ENCODE data around the gene CCDC141.
"Not testable (repeated sequence)": the region's sequence is repeated elsewhere in the genome, so short reads cannot be mapped to it uniquely, and the experiment has no call there.

The CCDC141 gene

DNA sequence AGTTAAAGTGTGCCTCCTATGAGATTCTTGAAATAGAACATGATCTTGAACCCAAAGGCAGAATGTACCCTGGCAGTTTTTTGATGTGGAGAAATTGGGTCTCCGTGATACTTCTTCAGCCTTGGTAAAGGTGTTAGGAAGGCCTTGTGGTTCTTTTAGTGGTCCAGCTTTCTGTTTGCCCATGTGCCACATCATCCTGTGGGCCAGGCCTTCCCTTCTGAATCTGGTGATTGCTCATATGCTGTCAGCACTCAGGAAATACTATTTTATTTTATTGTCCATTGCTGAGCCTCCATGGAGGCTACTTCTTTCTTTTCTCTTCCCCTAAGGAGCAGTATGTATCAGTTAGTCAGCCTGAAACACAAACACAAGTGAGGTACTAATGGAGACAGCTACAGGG is 52.9 kb downstream of the CCDC141 start:
- peaks cover 2% of the 10 kb centered on the region for H3K27me3 ChIP-seq (ENCODE audit: insufficient read depth, poor library complexity, severe bottlenecking)
- no peak for DNase-seq (ENCODE audit: low read depth in 1 of 2, low spot score in 1 of 2)
- TF ChIP-seq SPI1 (IDR thresholded peaks at IDR 0.05; ENCODE audit: borderline replicate concordance, low read depth) (no peak), GABPA (IDR thresholded peaks at IDR 0.05; ENCODE audit: low read depth) (no peak), POLR2AphosphoS5 (IDR thresholded peaks at IDR 0.05; ENCODE audit: low read depth) (no peak)
- TF ChIP-seq, protein P1, sequence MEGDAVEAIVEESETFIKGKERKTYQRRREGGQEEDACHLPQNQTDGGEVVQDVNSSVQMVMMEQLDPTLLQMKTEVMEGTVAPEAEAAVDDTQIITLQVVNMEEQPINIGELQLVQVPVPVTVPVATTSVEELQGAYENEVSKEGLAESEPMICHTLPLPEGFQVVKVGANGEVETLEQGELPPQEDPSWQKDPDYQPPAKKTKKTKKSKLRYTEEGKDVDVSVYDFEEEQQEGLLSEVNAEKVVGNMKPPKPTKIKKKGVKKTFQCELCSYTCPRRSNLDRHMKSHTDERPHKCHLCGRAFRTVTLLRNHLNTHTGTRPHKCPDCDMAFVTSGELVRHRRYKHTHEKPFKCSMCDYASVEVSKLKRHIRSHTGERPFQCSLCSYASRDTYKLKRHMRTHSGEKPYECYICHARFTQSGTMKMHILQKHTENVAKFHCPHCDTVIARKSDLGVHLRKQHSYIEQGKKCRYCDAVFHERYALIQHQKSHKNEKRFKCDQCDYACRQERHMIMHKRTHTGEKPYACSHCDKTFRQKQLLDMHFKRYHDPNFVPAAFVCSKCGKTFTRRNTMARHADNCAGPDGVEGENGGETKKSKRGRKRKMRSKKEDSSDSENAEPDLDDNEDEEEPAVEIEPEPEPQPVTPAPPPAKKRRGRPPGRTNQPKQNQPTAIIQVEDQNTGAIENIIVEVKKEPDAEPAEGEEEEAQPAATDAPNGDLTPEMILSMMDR (IDR thresholded peaks at IDR 0.05; ENCODE audit: insufficient read depth, low read length): no peak
- TF ChIP-seq, protein P2, sequence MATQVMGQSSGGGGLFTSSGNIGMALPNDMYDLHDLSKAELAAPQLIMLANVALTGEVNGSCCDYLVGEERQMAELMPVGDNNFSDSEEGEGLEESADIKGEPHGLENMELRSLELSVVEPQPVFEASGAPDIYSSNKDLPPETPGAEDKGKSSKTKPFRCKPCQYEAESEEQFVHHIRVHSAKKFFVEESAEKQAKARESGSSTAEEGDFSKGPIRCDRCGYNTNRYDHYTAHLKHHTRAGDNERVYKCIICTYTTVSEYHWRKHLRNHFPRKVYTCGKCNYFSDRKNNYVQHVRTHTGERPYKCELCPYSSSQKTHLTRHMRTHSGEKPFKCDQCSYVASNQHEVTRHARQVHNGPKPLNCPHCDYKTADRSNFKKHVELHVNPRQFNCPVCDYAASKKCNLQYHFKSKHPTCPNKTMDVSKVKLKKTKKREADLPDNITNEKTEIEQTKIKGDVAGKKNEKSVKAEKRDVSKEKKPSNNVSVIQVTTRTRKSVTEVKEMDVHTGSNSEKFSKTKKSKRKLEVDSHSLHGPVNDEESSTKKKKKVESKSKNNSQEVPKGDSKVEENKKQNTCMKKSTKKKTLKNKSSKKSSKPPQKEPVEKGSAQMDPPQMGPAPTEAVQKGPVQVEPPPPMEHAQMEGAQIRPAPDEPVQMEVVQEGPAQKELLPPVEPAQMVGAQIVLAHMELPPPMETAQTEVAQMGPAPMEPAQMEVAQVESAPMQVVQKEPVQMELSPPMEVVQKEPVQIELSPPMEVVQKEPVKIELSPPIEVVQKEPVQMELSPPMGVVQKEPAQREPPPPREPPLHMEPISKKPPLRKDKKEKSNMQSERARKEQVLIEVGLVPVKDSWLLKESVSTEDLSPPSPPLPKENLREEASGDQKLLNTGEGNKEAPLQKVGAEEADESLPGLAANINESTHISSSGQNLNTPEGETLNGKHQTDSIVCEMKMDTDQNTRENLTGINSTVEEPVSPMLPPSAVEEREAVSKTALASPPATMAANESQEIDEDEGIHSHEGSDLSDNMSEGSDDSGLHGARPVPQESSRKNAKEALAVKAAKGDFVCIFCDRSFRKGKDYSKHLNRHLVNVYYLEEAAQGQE (IDR thresholded peaks at IDR 0.05; ENCODE audit: insufficient replicate concordance, low read depth): no peak
- H3K4me3 ChIP-seq (replicated peaks; ENCODE audit: insufficient read depth, low read length): no peak overlapping the region
- no peak overlapping the region for H3K27ac ChIP-seq (replicated peaks)

DNA sequence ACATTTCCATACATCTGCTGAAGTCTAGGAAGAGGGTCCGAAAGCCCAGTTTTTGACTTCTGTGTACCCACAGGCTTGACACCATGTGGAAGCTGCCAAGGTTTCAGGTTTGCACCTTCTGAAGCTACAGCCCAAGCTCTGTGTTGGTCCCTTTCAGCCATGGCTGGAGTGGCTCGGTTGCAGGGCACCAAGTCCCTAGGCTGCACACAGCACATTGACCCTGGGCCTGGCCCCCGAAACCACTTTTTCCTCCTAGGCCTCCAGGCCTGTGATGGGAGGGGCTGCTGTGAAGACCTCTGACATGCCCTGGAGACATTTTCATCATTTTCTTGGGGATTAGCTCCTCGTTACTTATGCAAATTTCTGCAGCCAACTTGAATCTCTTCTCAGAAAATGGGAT is 55.7 kb downstream of the CCDC141 start:
- H3K4me3 ChIP-seq (replicated peaks; ENCODE audit: insufficient read depth, low read length): no peak overlapping the region
- no peaks in the 10 kb centered on the region for H3K27me3 ChIP-seq (ENCODE audit: insufficient read depth, poor library complexity, severe bottlenecking)
- no peak overlapping the region for H3K27ac ChIP-seq (replicated peaks)
- TF ChIP-seq, protein P1 (IDR thresholded peaks at IDR 0.05; ENCODE audit: insufficient read depth, low read length): no peak
- TF ChIP-seq, protein P2 (IDR thresholded peaks at IDR 0.05; ENCODE audit: insufficient replicate concordance, low read depth): no peak
- TF ChIP-seq POLR2AphosphoS5 (IDR thresholded peaks at IDR 0.05; ENCODE audit: low read depth) (no peak), GABPA (IDR thresholded peaks at IDR 0.05; ENCODE audit: low read depth) (no peak), SPI1 (IDR thresholded peaks at IDR 0.05; ENCODE audit: borderline replicate concordance, low read depth) (no peak)
- DNase-seq (ENCODE audit: low read depth in 1 of 2, low spot score in 1 of 2): no peak

DNA sequence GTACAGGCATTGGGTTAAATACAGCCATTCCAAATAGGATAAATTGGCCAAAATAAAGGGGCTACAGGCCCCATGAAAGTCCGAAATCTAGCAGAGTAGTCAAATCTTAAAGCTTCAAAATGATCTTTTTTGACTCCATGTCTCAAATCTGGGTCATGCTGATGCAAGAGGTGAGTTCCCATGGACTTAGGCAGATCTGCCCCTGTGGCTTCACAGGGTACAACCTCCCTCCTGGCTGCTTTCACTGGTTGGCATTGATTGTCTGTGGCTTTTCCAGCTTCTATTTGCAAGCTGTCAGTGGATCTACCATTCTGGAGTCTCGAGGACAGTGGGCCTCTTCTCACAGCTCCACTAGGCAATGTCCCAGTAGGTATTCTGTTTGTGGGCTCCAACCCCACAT is 56.1 kb downstream of the CCDC141 start:
- TF ChIP-seq, protein P1 (IDR thresholded peaks at IDR 0.05; ENCODE audit: insufficient read depth, low read length): no peak
- TF ChIP-seq GABPA (IDR thresholded peaks at IDR 0.05; ENCODE audit: low read depth) (no peak), POLR2AphosphoS5 (IDR thresholded peaks at IDR 0.05; ENCODE audit: low read depth) (no peak), SPI1 (IDR thresholded peaks at IDR 0.05; ENCODE audit: borderline replicate concordance, low read depth) (no peak)
- TF ChIP-seq, protein P2 (IDR thresholded peaks at IDR 0.05; ENCODE audit: insufficient replicate concordance, low read depth): no peak
- Histone ChIP-seq H3K27ac (replicated peaks) (no peak overlapping the region), H3K27me3 (ENCODE audit: insufficient read depth, poor library complexity, severe bottlenecking) (no peaks in the 10 kb centered on the region), H3K4me3 (replicated peaks; ENCODE audit: insufficient read depth, low read length) (no peak overlapping the region)
- DNase-seq (ENCODE audit: low read depth in 1 of 2, low spot score in 1 of 2): no peak

DNA sequence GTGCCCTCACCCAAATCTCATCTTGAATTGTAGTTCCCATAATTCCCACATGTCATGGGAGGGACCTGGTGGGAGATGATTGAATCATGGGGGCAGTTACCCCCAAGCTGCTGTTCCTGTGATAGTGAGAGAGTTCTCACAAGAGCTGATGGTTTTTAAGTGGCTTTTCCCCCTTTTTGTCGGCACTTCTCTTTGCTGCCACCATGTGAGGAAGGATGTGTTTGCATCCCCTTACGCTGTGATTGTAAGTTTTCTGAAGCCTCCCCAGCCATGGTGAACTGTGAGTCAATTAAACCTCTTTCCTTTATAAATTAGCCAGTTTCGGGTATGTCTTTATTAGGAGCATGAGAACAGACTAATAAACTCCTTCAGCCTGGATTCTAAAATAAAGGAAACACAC is 57.2 kb downstream of the CCDC141 start:
- H3K27me3 ChIP-seq (ENCODE audit: insufficient read depth, poor library complexity, severe bottlenecking); H3K4me3 ChIP-seq (replicated peaks; ENCODE audit: insufficient read depth, low read length); H3K27ac ChIP-seq (replicated peaks); DNase-seq (ENCODE audit: low read depth in 1 of 2, low spot score in 1 of 2): not testable (repeated sequence)
